OCI-LY7 (cell line): ENCODE results near the gene PCDHGA7. TPM values are rescaled to one million over a fixed set of nuclear protein-coding genes. Genes with fewer than 3 reads are reported as not detected.
A peak's percentile ranks its signal among the peaks of the same experiment; 100 is the strongest.
"Not testable (repeated sequence)": the region's sequence is repeated elsewhere in the genome, so short reads cannot be mapped to it uniquely, and the experiment has no call there.

Experiments used
- BruUV-seq: library from RNA; stranded (reverse); fragments of 400-500 nt; replicated peaks from 2 replicates; lab custom pipeline; 2021; lab: Mats Ljungman, UMichigan
- CTCF ChIA-PET: fragments of 300-600 bp; sonication (Branson Sonifier 250); formaldehyde crosslinking; loops from one replicate; lab custom pipeline; 2022; ENCODE audit warnings: antibody characterized with exemption; ENCODE audit not compliant: unreplicated experiment; lab: Charles Lee
- POLR2A ChIA-PET: fragments of 300-600 bp; sonication (Branson Sonifier 250); formaldehyde crosslinking; loops from one replicate; lab custom pipeline; 2022; ENCODE audit warnings: antibody characterized with exemption; lab: Charles Lee
- DNase-seq: peaks from one replicate; pipeline ENCODE4 v3.0.0-alpha.2; 2015; ENCODE audit warnings: low spot score
- H2AFZ ChIP-seq: fragments of 200-600 bp; sonication (generic), shearing (Covaris generic); 2 replicates; pipeline ENCODE4 v1.6.1; 2014; ENCODE audit warnings: mild to moderate bottlenecking, antibody characterized with exemption, low read length, moderate library complexity
- H3K27ac ChIP-seq: fragments of 200-600 bp; sonication (generic); 2 replicates; pipeline ENCODE4 v1.5.1; 2014; ENCODE audit warnings: mixed run types, low read depth, mild to moderate bottlenecking, moderate library complexity, low read length, inconsistent platforms; ENCODE audit not compliant: poor library complexity, severe bottlenecking
- H3K36me3 ChIP-seq: fragments of 200-600 bp; sonication (generic); 2 replicates; pipeline ENCODE4 v1.6.1; 2014; ENCODE audit warnings: mild to moderate bottlenecking, antibody characterized with exemption, low read length, moderate library complexity, mixed read lengths; ENCODE audit not compliant: insufficient read depth
- H3K4me1 ChIP-seq: fragments of 200-600 bp; sonication (generic); 2 replicates; pipeline ENCODE4 v1.5.1; 2014; ENCODE audit warnings: mild to moderate bottlenecking, low read length; ENCODE audit not compliant: insufficient read depth, poor library complexity, severe bottlenecking
- H3K4me2 ChIP-seq: fragments of 200-600 bp; sonication (generic); 2 replicates; pipeline ENCODE4 v1.6.1; 2014; ENCODE audit warnings: mild to moderate bottlenecking, low read length
- H3K4me3 ChIP-seq: fragments of 200-600 bp; sonication (generic); 2 replicates; pipeline ENCODE4 v1.5.1; 2014; ENCODE audit warnings: mild to moderate bottlenecking, low read depth, low read length; ENCODE audit not compliant: poor library complexity, severe bottlenecking
- H3K79me2 ChIP-seq: fragments of 200-600 bp; sonication (generic); 2 replicates; pipeline ENCODE4 v1.6.1; 2016; ENCODE audit warnings: low read depth, mild to moderate bottlenecking, low read length, moderate library complexity, mixed read lengths; ENCODE audit not compliant: insufficient read depth
- H3K9me2 ChIP-seq: fragments of 200-600 bp; sonication (generic); 2 replicates; pipeline ENCODE4 v1.6.1; 2016; ENCODE audit warnings: mild to moderate bottlenecking, low read length, mixed read lengths; ENCODE audit not compliant: insufficient read depth
- H3K9me3 ChIP-seq: fragments of 200-600 bp; sonication (generic); 2 replicates; pipeline ENCODE4 v1.6.1; 2014; ENCODE audit warnings: mild to moderate bottlenecking, mixed run types, low read length, mixed read lengths
- H4K20me1 ChIP-seq: fragments of 200-600 bp; sonication (generic); 2 replicates; pipeline ENCODE4 v1.6.1; 2014; ENCODE audit warnings: mild to moderate bottlenecking, antibody characterized with exemption, low read length, moderate library complexity, mixed read lengths; ENCODE audit not compliant: insufficient read depth
- EZH2phosphoT487 ChIP-seq: fragments of 200-600 bp; sonication (generic); IDR thresholded peaks from 2 replicates; pipeline ENCODE4 v1.6.1; 2018; ENCODE audit warnings: low read depth, borderline replicate concordance, mild to moderate bottlenecking, mixed run types, antibody characterized with exemption, low read length, moderate library complexity, mixed read lengths
- intact Hi-C: fragments of 100-400 bp; cut with micrococcal nuclease; formaldehyde crosslinking; loops from one replicate; pipeline ENCODE4 v1.10.0; 2022; ENCODE audit not compliant: unreplicated experiment
- total RNA-seq, 2 experiments: library from RNA; depleted of rRNA in 1 of 2; stranded (reverse); fragments of >200 nt in 1 of 2; shearing (Covaris generic) in 1 of 2; gene quantifications; 2 replicates each; pipeline ENCODE4 v1.2.3, GENCODE V29; 2014 to 2022
- TF ChIP-seq, protein P1 (sequence below): fragments of 200-600 bp; sonication (generic); conservative IDR thresholded peaks from 2 replicates; pipeline ENCODE4 v1.5.1; 2014; ENCODE audit warnings: mild to moderate bottlenecking, antibody characterized with exemption, low read length, moderate library complexity, mixed read lengths

Gene PCDHGA7
- total RNA-seq, 2 experiments from 2014 or later, result 5.6 to 6.4 TPM

DNA sequence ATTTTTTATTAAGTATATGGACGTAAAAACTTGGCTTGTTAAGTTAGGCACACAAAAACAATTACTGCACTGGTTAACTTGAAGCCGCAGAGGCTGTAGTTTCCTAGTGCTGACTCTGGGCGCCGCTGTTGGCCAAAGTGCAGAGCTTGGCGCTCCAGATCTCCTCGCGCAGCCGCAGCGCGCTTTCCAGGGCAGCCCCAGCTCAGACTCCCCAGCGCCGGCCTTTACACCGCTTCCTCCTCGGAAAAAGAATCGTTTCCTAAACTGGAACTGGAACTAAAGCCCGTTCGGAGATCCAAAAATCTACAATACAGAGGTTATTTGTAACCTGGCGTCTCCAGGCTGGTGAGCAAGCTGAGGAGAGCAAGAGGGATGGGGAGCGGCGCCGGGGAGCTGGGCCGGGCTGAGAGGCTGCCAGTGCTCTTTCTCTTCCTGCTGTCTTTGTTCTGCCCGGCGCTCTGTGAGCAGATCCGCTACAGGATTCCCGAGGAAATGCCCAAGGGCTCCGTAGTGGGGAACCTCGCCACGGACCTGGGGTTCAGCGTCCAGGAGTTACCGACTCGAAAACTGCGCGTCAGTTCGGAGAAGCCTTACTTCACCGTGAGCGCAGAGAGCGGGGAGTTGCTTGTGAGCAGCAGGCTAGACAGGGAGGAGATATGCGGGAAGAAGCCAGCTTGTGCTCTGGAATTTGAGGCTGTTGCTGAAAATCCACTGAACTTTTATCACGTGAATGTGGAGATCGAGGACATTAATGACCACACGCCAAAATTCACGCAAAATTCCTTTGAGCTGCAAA is 15.4 kb downstream of the PCDHGA7 start, which contains the start of gene PCDHGB5:
Gene PCDHGB5 (plus strand): TSS at position 192 of the 796 bp plus-strand sequence. CDS start 181 bp downstream, at position 373.
- H3K9me2 ChIP-seq, H3K79me2 ChIP-seq, DNase-seq, H3K4me1 ChIP-seq, H3K36me3 ChIP-seq, H2AFZ ChIP-seq, H4K20me1 ChIP-seq, H3K27ac ChIP-seq, BruUV-seq, H3K4me3 ChIP-seq, H3K4me2 ChIP-seq, intact Hi-C loops, H3K9me3 ChIP-seq: not testable (repeated sequence)
- ChIA-PET POLR2A (interaction anchor here (0.5 to 2.3 kb wide), 7 partner anchors 9 to 169 kb away, joined by 3 to 6 read pairs (median 3); partner anchors contain the start of genes PCDHGB3 and PCDHGB4), CTCF (interaction anchor here (1.2 kb wide), 1 partner anchor 166 kb away, joined by 4 read pairs; no protein-coding TSS in a partner anchor)
- TF ChIP-seq, protein P1, sequence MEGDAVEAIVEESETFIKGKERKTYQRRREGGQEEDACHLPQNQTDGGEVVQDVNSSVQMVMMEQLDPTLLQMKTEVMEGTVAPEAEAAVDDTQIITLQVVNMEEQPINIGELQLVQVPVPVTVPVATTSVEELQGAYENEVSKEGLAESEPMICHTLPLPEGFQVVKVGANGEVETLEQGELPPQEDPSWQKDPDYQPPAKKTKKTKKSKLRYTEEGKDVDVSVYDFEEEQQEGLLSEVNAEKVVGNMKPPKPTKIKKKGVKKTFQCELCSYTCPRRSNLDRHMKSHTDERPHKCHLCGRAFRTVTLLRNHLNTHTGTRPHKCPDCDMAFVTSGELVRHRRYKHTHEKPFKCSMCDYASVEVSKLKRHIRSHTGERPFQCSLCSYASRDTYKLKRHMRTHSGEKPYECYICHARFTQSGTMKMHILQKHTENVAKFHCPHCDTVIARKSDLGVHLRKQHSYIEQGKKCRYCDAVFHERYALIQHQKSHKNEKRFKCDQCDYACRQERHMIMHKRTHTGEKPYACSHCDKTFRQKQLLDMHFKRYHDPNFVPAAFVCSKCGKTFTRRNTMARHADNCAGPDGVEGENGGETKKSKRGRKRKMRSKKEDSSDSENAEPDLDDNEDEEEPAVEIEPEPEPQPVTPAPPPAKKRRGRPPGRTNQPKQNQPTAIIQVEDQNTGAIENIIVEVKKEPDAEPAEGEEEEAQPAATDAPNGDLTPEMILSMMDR, result peak; percentile 60

DNA sequence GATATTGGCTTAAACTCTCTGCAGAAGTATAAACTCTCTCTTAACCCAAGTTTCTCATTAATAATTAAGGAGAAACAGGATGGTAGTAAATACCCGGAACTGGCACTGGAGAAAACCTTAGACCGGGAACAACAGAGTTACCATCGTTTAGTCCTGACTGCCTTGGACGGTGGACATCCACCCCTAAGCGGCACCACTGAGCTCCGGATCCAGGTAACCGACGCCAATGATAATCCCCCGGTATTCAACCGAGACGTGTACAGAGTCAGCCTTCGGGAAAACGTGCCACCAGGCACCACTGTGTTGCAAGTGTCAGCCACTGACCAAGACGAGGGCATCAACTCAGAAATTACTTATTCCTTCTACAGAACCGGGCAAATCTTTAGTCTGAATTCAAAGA is 16.1 kb downstream of the PCDHGA7 start:
- Histone ChIP-seq H3K4me1 (no peaks in the 10 kb centered on the region), H2AFZ (no peak overlapping the region), H4K20me1 (no peaks in the 10 kb centered on the region), H3K4me3 (no peak overlapping the region), H3K27ac (no peak overlapping the region), H3K4me2 (no peak overlapping the region), H3K9me2 (no peaks in the 10 kb centered on the region), H3K36me3 (no peaks in the 10 kb centered on the region), H3K79me2 (no peaks in the 10 kb centered on the region), H3K9me3 (no peaks in the 10 kb centered on the region)
- intact Hi-C loops, result no loop called here
- BruUV-seq, result TSS peak; percentile 39
- POLR2A ChIA-PET, result interaction anchor here (2.3 kb wide), 1 partner anchor 159 kb away, joined by 6 read pairs; no protein-coding TSS in a partner anchor
- CTCF ChIA-PET, result interaction anchor here (1.2 kb wide), 1 partner anchor 165 kb away, joined by 4 read pairs; no protein-coding TSS in a partner anchor
- DNase-seq, result no peak
- TF ChIP-seq, protein P1, result no peak
- TF ChIP-seq EZH2phosphoT487, result no peak
